ENCODE data around the gene TAOK1. TPM values are rescaled to one million over a fixed set of nuclear protein-coding genes. Genes with fewer than 3 reads are reported as not detected.

The TAOK1 gene
- total and polyA plus RNA-seq, 9 of the 15 experiments (the other 6 are each of a cell fraction or from before 2014, with no cell fraction given), result 3.2 to 33.1 (median 16.5) TPM

DNA sequence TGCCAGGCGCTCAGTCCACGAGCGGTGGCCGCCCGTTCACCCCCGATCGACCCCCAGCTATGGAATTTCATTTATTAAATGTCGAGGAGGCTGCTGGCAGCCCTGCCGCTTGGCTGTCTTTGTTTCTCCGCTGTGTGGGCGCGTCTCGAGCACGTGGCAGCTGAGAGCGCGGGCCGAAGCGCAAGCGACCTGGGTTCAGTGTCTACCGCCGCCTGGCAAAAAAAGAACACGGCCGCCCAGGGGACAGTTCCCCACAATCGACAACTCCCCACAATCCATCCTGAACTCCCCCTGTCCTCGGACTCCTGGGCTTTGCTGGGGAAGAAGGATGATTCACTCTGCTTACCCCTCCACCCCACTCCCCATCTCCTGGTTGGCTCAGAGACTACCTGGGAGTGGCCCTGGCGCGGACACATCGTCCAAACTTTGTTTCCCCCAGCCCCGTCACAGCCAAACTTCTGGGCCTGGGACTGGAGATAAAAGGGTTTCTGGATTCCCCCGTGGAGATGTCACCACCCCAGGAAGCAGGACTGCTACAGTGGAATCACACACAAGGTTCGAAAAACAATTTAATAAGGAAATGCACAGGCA, 201.1 kb downstream of the TAOK1 start (continued):
- TF ChIP-seq PYGO2 (tag; IDR thresholded peaks at IDR 0.05) (no peak), ZNF232 (CRISPR knock-in tag; IDR thresholded peaks at IDR 0.05) (no peak), HMGXB4 (CRISPR knock-in tag; IDR thresholded peaks at IDR 0.05) (no peak), SLC30A9 (CRISPR knock-in tag; IDR thresholded peaks at IDR 0.05) (no peak), PURB (CRISPR knock-in tag; IDR thresholded peaks at IDR 0.05; ENCODE audit: low read depth) (no peak), ZNF143 (CRISPR knock-in tag; IDR thresholded peaks at IDR 0.05) (no peak), ZNF76 (CRISPR knock-in tag; IDR thresholded peaks at IDR 0.05; ENCODE audit: borderline replicate concordance) (no peak), KDM4B (IDR thresholded peaks at IDR 0.05; ENCODE audit: borderline replicate concordance in 2 of 2, low read depth in 1 of 2) (peak in 1 of 2 experiments; percentile 20; a peak in 1 of 4 replicates), RBM15 (IDR thresholded peaks at IDR 0.05; ENCODE audit: insufficient read depth, low read length) (no peak), BRD4 (IDR thresholded peaks at IDR 0.05) (no peak), CCNT2 (IDR thresholded peaks at IDR 0.05; ENCODE audit: borderline replicate concordance, extremely low read depth, insufficient read length, low read depth, low read length) (no peak), PCBP2 (IDR thresholded peaks at IDR 0.05; ENCODE audit: low read depth, low read length, poor library complexity, severe bottlenecking) (no peak), SUPT5H (IDR thresholded peaks at IDR 0.05) (no peak), ZBTB12 (CRISPR knock-in tag; IDR thresholded peaks at IDR 0.05) (no peak), NCOA2 (IDR thresholded peaks at IDR 0.05; ENCODE audit: partially characterized antibody in 2 of 2) (no peak), GABPA (tag; conservative IDR thresholded peaks at IDR 0.05; ENCODE audit: low read depth) (no peak)
- TF ChIP-seq, protein P1, sequence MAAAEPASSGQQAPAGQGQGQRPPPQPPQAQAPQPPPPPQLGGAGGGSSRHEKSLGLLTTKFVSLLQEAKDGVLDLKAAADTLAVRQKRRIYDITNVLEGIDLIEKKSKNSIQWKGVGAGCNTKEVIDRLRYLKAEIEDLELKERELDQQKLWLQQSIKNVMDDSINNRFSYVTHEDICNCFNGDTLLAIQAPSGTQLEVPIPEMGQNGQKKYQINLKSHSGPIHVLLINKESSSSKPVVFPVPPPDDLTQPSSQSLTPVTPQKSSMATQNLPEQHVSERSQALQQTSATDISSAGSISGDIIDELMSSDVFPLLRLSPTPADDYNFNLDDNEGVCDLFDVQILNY (CRISPR knock-in tag; IDR thresholded peaks at IDR 0.05), result no peak
- TF ChIP-seq, protein P2, sequence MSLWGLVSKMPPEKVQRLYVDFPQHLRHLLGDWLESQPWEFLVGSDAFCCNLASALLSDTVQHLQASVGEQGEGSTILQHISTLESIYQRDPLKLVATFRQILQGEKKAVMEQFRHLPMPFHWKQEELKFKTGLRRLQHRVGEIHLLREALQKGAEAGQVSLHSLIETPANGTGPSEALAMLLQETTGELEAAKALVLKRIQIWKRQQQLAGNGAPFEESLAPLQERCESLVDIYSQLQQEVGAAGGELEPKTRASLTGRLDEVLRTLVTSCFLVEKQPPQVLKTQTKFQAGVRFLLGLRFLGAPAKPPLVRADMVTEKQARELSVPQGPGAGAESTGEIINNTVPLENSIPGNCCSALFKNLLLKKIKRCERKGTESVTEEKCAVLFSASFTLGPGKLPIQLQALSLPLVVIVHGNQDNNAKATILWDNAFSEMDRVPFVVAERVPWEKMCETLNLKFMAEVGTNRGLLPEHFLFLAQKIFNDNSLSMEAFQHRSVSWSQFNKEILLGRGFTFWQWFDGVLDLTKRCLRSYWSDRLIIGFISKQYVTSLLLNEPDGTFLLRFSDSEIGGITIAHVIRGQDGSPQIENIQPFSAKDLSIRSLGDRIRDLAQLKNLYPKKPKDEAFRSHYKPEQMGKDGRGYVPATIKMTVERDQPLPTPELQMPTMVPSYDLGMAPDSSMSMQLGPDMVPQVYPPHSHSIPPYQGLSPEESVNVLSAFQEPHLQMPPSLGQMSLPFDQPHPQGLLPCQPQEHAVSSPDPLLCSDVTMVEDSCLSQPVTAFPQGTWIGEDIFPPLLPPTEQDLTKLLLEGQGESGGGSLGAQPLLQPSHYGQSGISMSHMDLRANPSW (CRISPR knock-in tag; IDR thresholded peaks at IDR 0.05), result no peak
- TF ChIP-seq, protein P3, sequence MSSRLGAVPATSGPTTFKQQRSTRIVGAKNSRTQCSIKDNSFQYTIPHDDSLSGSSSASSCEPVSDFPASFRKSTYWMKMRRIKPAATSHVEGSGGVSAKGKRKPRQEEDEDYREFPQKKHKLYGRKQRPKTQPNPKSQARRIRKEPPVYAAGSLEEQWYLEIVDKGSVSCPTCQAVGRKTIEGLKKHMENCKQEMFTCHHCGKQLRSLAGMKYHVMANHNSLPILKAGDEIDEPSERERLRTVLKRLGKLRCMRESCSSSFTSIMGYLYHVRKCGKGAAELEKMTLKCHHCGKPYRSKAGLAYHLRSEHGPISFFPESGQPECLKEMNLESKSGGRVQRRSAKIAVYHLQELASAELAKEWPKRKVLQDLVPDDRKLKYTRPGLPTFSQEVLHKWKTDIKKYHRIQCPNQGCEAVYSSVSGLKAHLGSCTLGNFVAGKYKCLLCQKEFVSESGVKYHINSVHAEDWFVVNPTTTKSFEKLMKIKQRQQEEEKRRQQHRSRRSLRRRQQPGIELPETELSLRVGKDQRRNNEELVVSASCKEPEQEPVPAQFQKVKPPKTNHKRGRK (tag; IDR thresholded peaks at IDR 0.05), result no peak

Data from K562 (cell line).